Thoracic aorta (tissue), 2 donors: ENCODE results near the gene APBA2. TPM values are rescaled to one million over a fixed set of nuclear protein-coding genes. Genes with fewer than 3 reads are reported as not detected.
"Not testable (repeated sequence)": the region's sequence is repeated elsewhere in the genome, so short reads cannot be mapped to it uniquely, and the experiment has no call there.

Source experiments
- ATAC-seq: fragments of 150-250 bp; one replicate; pipeline ENCODE4 v1.8.0; 2017; ENCODE audit warnings: low read depth; ENCODE audit not compliant: insufficient number of reproducible peaks, low FRiP score
- DNase-seq: peaks from one replicate; pipeline ENCODE4 v3.0.0-alpha.2; 2020; ENCODE audit warnings: low spot score
- H3K27ac ChIP-seq, 2 donors: fragments of 200-600 bp; sonication (generic); 1 replicate in 1 of 2; 2 replicates in 1 of 2; pipeline ENCODE4 v1.5.1; 2016; ENCODE audit warnings: mild to moderate bottlenecking in 2 of 2, moderate library complexity in 2 of 2
- H3K27me3 ChIP-seq: fragments of 200-600 bp; sonication (generic); replicated peaks from 2 replicates; pipeline ENCODE4 v1.6.0; 2016; ENCODE audit warnings: mild to moderate bottlenecking; ENCODE audit not compliant: insufficient read depth
- H3K36me3 ChIP-seq: fragments of 200-600 bp; sonication (generic); one replicate; pipeline ENCODE4 v1.5.1; 2016
- H3K4me1 ChIP-seq, 2 donors: fragments of 200-600 bp; sonication (generic); 1 replicate in 1 of 2; 2 replicates in 1 of 2; pipeline versions ENCODE4 v1.5.1 to v1.6.0; 2016; ENCODE audit warnings: low read depth in 2 of 2, mild to moderate bottlenecking in 1 of 2; ENCODE audit not compliant: control insufficient read depth in 1 of 2
- H3K4me3 ChIP-seq: fragments of 200-600 bp; sonication (generic); 2 replicates; pipeline ENCODE4 v1.5.1; 2016; ENCODE audit warnings: mild to moderate bottlenecking
- H3K9me3 ChIP-seq: fragments of 200-600 bp; sonication (generic); 2 replicates; pipeline ENCODE4 v1.5.1; 2016
- total RNA-seq, 2 donors: library from RNA; depleted of rRNA; stranded (reverse); fragments of >200 nt; gene quantifications; one replicate each; pipeline versions ENCODE4 v1.1.0 to v1.2.3, GENCODE V29; 2016
- TF ChIP-seq, protein P1 (sequence below): fragments of 200-600 bp; sonication (generic); IDR thresholded peaks from one replicate; pipeline ENCODE4 v1.5.1; 2019; ENCODE audit warnings: antibody characterized with exemption

APBA2 gene
- total RNA-seq, 2 donors from 2014 or later, result 4.9 to 5.6 TPM

GRCh38 chr15:29016518-29016917 lies 130.7 kb downstream of the APBA2 start:
- TF ChIP-seq, protein P1, sequence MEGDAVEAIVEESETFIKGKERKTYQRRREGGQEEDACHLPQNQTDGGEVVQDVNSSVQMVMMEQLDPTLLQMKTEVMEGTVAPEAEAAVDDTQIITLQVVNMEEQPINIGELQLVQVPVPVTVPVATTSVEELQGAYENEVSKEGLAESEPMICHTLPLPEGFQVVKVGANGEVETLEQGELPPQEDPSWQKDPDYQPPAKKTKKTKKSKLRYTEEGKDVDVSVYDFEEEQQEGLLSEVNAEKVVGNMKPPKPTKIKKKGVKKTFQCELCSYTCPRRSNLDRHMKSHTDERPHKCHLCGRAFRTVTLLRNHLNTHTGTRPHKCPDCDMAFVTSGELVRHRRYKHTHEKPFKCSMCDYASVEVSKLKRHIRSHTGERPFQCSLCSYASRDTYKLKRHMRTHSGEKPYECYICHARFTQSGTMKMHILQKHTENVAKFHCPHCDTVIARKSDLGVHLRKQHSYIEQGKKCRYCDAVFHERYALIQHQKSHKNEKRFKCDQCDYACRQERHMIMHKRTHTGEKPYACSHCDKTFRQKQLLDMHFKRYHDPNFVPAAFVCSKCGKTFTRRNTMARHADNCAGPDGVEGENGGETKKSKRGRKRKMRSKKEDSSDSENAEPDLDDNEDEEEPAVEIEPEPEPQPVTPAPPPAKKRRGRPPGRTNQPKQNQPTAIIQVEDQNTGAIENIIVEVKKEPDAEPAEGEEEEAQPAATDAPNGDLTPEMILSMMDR, result no peak

GRCh38 chr15:29018120-29018805 lies 132.5 kb downstream of the APBA2 start:
- no peak for DNase-seq
- Histone ChIP-seq H3K9me3 (no peaks in the 10 kb centered on the region), H3K4me3 (no peak overlapping the region), H3K36me3 (no peaks in the 10 kb centered on the region), H3K4me1 (no peaks in the 10 kb centered on the region), H3K27me3 (no peaks in the 10 kb centered on the region), H3K27ac (no peak overlapping the region)
- TF ChIP-seq, protein P1, result no peak
- no peak for ATAC-seq

More at GRCh38 chr15:29016518-29016917, 130.7 kb downstream of the APBA2 start:
- Histone ChIP-seq H3K36me3 (no peaks in the 10 kb centered on the region), H3K4me3 (no peak overlapping the region), H3K9me3 (no peaks in the 10 kb centered on the region), H3K4me1 (no peaks in the 10 kb centered on the region), H3K27ac (no peak overlapping the region), H3K27me3 (no peaks in the 10 kb centered on the region)
- DNase-seq (no peak), ATAC-seq (no peak)

- Histone ChIP-seq H3K4me3 (no peak overlapping the region), H3K9me3 (no peaks in the 10 kb centered on the region), H3K36me3 (no peaks in the 10 kb centered on the region), H3K27me3 (no peaks in the 10 kb centered on the region), H3K27ac (no peak overlapping the region), H3K4me1 (no peaks in the 10 kb centered on the region)
- DNase-seq (no peak), ATAC-seq (no peak)
- TF ChIP-seq, protein P1, result no peak
Measured at GRCh38 chr15:29018995-29019976, 133.5 kb downstream of the APBA2 start.

DNA sequence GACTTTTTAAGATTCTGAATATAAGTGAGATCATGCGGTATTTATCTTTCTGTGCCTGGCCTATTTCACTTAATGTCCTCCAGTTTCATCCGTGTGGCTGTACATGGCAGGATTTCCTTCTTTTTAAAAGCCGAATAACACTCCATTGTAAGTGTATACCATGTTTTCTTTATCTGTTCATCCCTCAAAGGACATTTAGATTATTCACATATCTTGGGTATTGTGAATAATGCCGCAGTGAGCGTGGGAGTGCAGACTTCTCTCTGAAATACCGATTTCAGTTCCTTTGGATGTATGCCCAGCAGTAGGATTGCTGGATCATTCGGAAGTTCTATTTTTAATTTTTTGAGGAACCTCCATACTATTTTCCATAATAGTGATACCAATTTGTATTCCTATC lies 136.1 kb downstream of the APBA2 start:
- no peak for ATAC-seq
- Histone ChIP-seq H3K4me1 (no peaks in the 10 kb centered on the region), H3K9me3 (no peaks in the 10 kb centered on the region), H3K27ac (no peak overlapping the region), H3K27me3 (no peaks in the 10 kb centered on the region), H3K36me3 (no peaks in the 10 kb centered on the region), H3K4me3 (no peak overlapping the region)
- TF ChIP-seq, protein P1, result no peak
- DNase-seq, result no peak

GRCh38 chr15:29024662-29025061 lies 138.9 kb downstream of the APBA2 start:
- Histone ChIP-seq H3K27me3 (no peaks in the 10 kb centered on the region), H3K4me3 (no peak overlapping the region), H3K36me3 (no peaks in the 10 kb centered on the region), H3K4me1 (no peaks in the 10 kb centered on the region), H3K9me3 (no peaks in the 10 kb centered on the region), H3K27ac (no peak overlapping the region)
- TF ChIP-seq, protein P1, result no peak
- ATAC-seq, result no peak
- DNase-seq, result no peak

GRCh38 chr15:29025411-29025810 lies 139.6 kb downstream of the APBA2 start:
- DNase-seq, ATAC-seq, H3K4me3 ChIP-seq, H3K4me1 ChIP-seq, H3K27me3 ChIP-seq, H3K27ac ChIP-seq, H3K9me3 ChIP-seq, H3K36me3 ChIP-seq: not testable (repeated sequence)

DNA sequence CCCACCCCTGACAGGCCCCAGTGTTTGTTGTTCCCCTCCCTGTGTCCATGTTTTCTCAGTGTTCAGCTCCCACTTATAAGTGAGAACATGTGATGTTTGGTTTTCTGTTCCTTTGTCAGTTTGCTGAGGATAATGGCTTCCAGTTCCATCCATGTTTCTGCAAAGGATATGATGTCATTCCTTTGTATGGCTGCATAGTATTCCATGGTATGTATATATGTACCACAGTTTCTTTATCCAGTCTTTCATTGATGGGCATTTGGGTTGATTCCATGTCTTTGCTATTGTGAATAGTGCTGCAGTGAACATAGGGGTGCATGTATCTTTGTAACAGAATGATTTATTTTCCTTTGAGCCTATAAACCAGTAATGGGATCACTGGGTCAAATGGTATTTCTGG lies 142.4 kb downstream of the APBA2 start:
- not testable (repeated sequence) for DNase-seq

More for the DNA sequence above, 142.4 kb downstream of the APBA2 start:
- H3K27ac ChIP-seq, H3K27me3 ChIP-seq, H3K9me3 ChIP-seq, H3K4me1 ChIP-seq, ATAC-seq, H3K4me3 ChIP-seq, H3K36me3 ChIP-seq: not testable (repeated sequence)
